Measurements from ENCODE around the gene BEND5. TPM values are rescaled to one million over a fixed set of nuclear protein-coding genes. Genes with fewer than 3 reads are reported as not detected.

The BEND5 gene
- total and polyA plus RNA-seq, 5 donors = 3.8 to 7.9 (median 4.4) TPM

DNA sequence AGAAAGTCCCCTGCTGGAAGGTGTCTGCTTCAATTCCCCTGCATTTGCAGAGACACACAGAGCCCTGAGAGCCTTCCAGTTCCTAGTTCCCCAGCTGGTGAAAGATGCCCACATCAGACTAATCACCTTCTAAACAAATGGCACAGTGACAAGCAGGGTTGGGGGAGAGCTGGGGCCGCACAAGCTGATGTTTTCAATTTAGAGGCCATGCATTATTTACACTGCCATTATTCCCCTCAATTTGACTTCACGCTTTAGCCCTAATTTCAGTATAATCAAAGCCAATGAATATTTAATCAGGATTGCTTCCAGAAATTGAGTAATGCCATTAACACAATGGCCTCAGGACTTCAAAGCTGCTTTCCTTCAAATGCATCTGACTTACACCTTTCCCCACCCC, 81.5 kb downstream of the BEND5 start:
- intact Hi-C loops (cut with DNase I) = loop anchor here (5.0 to 10.0 kb wide), 2 partner anchors 120 to 123 kb away; no protein-coding TSS in a partner anchor
- H3K9me3 ChIP-seq (ENCODE audit: control insufficient read depth, low read length) = no peaks in the 10 kb centered on the region
- H3K4me3 ChIP-seq (ENCODE audit: low read length) = no peak overlapping the region
- no peak overlapping the region for H3K27ac ChIP-seq (ENCODE audit: low read length)
- whole genome bisulfite sequencing = 82% methylated on average over 2 of the region's 2 CpGs
- H3K27me3 ChIP-seq (ENCODE audit: control insufficient read depth, insufficient read depth) = no peaks in the 10 kb centered on the region
- no peaks in the 10 kb centered on the region for H3K4me1 ChIP-seq (ENCODE audit: control insufficient read depth, insufficient read depth, low read length)
- ATAC-seq = no peak
- no peak for DNase-seq

DNA sequence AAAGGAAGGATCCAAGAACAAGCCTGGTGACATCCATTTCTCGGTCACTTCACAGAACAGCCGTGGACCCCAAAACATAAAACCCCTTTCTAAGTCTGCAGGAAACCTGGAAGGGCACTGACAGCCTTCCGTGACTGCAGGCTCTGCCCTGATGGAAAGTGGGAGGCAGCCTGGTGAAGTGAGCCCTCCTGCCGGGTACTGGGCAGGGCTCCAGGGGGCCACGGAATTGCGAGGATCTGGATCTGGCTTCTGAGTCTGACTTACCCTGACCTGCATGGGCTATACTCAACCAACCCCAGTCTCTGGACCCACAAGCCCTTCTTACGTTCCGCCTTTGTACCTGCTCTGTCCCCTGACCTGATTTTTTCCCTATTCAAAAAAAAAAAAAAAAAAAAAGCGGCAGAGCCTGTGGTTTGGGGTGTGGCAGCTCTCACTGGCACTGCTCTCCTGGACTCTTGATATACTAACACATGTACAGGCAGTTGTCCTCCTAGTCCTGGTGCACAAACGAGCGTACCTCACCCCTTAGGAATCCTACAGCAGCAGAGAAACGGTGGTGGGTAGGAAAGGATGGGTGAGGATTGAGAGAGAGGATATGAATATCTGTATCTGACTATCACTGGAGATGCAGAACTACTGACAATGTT, 82.9 kb downstream of the BEND5 start:
- ATAC-seq (no peak), DNase-seq (no peak)
- 67% methylated on average over 12 of the region's 12 CpGs for WGBS
- intact Hi-C loops (cut with DNase I) = loop anchor here in 2 of 4 donors (10.0 kb wide), 1 partner anchor 119 kb away; no protein-coding TSS in a partner anchor
- no peaks in the 10 kb centered on the region for H3K4me1 ChIP-seq (ENCODE audit: control insufficient read depth, insufficient read depth, low read length)
- no peaks in the 10 kb centered on the region for H3K9me3 ChIP-seq (ENCODE audit: control insufficient read depth, low read length)
- no peak overlapping the region for H3K4me3 ChIP-seq (ENCODE audit: low read length)
- H3K27me3 ChIP-seq (ENCODE audit: control insufficient read depth, insufficient read depth) = no peaks in the 10 kb centered on the region
- H3K27ac ChIP-seq (ENCODE audit: low read length) = no peak overlapping the region

DNA sequence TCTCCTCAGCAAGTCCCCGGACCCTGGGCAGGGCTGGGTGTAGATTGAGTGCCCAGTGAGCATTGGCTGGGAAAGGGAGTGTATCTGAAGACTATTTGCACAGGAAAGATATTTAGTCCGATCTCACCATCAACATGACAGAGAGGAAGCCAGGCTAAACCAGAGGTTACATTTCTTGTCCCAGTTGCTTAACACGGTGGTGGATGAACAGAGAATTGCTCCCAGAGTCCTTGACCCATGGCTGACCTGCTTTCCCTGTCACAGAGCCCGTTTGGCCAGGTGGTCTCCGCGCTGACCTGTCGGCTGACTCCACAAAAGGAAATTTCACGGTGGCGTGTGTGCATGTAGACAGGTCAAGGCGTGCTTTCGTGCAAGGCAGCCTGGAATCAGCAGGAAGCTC, 83.5 kb downstream of the BEND5 start:
- WGBS = 76% methylated on average over 11 of the region's 11 CpGs
- no peaks in the 10 kb centered on the region for H3K27me3 ChIP-seq (ENCODE audit: control insufficient read depth, insufficient read depth)
- no peak for DNase-seq
- intact Hi-C loops (cut with DNase I) = loop anchor here in 2 of 4 donors (10.0 kb wide), 1 partner anchor 118 kb away; no protein-coding TSS in a partner anchor
- no peaks in the 10 kb centered on the region for H3K9me3 ChIP-seq (ENCODE audit: control insufficient read depth, low read length)
- no peak overlapping the region for H3K4me3 ChIP-seq (ENCODE audit: low read length)
- H3K27ac ChIP-seq (ENCODE audit: low read length) = no peak overlapping the region
- no peaks in the 10 kb centered on the region for H3K4me1 ChIP-seq (ENCODE audit: control insufficient read depth, insufficient read depth, low read length)
- no peak for ATAC-seq

- no peaks in the 10 kb centered on the region for H3K9me3 ChIP-seq (ENCODE audit: control insufficient read depth, low read length)
- DNase-seq (no peak), ATAC-seq (no peak)
- intact Hi-C loops (cut with DNase I) = loop anchor here in 2 of 4 donors (10.0 kb wide), 1 partner anchor 117 kb away; no protein-coding TSS in a partner anchor
- no peaks in the 10 kb centered on the region for H3K4me1 ChIP-seq (ENCODE audit: control insufficient read depth, insufficient read depth, low read length)
- H3K27me3 ChIP-seq (ENCODE audit: control insufficient read depth, insufficient read depth) = no peaks in the 10 kb centered on the region
- WGBS = 69% methylated on average over 9 of the region's 9 CpGs
- no peak overlapping the region for H3K27ac ChIP-seq (ENCODE audit: low read length)
- no peak overlapping the region for H3K4me3 ChIP-seq (ENCODE audit: low read length)
These were observed 84.5 kb downstream of the BEND5 start for GRCh38 chr1:48692235-48692634.

- Histone ChIP-seq H3K27ac (ENCODE audit: low read length) (no peak overlapping the region), H3K4me1 (ENCODE audit: control insufficient read depth, insufficient read depth, low read length) (no peaks in the 10 kb centered on the region), H3K9me3 (ENCODE audit: control insufficient read depth, low read length) (no peaks in the 10 kb centered on the region), H3K4me3 (ENCODE audit: low read length) (no peak overlapping the region), H3K27me3 (ENCODE audit: control insufficient read depth, insufficient read depth) (no peaks in the 10 kb centered on the region)
- intact Hi-C loops (cut with DNase I) = loop anchor here in 2 of 4 donors (10.0 kb wide), 1 partner anchor 117 kb away; no protein-coding TSS in a partner anchor
- DNase-seq (no peak), ATAC-seq (no peak)
- WGBS = 75% methylated on average over 5 of the region's 5 CpGs
These were observed 85.2 kb downstream of the BEND5 start for GRCh38 chr1:48691429-48692001.

DNA sequence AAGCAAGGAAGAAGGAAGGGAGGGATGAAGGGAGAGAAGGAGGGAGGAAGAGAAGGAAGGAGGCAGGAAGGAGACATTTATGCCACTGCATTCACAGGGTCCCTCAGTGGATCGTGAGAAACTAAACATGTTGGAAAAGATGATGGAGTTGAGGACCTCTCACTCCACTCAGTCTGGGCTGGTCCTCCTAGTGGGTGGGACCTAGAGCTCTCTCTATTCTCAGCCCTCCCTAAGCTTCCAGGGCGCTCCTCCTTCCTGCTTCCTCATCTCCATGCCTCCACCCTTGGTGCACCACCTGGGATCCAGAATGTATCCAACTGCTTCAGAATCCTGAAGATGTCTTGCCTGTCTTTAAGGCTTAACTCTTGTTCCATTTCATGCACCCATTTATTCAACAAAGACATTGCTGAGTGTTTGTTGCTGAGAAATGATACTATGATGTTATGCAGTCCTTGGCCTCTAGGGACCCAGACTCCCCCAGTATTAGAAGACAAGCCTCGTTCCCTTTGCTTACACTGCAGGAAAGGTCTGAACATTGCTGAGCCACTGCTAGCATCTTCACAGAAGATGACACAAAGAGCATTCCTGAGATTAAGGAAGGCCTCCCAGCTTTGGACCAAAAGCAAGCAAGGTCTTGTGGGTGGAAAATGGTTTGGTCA, 88.5 kb downstream of the BEND5 start:
- intact Hi-C loops (cut with DNase I) = no loop called here
- Histone ChIP-seq H3K9me3 (ENCODE audit: control insufficient read depth, low read length) (no peaks in the 10 kb centered on the region), H3K27me3 (ENCODE audit: control insufficient read depth, insufficient read depth) (no peaks in the 10 kb centered on the region), H3K4me3 (ENCODE audit: low read length) (no peak overlapping the region), H3K4me1 (ENCODE audit: control insufficient read depth, insufficient read depth, low read length) (no peaks in the 10 kb centered on the region), H3K27ac (ENCODE audit: low read length) (no peak overlapping the region)
- WGBS = 49% methylated on average over 3 of the region's 3 CpGs
- ATAC-seq (no peak), DNase-seq (no peak)

DNA sequence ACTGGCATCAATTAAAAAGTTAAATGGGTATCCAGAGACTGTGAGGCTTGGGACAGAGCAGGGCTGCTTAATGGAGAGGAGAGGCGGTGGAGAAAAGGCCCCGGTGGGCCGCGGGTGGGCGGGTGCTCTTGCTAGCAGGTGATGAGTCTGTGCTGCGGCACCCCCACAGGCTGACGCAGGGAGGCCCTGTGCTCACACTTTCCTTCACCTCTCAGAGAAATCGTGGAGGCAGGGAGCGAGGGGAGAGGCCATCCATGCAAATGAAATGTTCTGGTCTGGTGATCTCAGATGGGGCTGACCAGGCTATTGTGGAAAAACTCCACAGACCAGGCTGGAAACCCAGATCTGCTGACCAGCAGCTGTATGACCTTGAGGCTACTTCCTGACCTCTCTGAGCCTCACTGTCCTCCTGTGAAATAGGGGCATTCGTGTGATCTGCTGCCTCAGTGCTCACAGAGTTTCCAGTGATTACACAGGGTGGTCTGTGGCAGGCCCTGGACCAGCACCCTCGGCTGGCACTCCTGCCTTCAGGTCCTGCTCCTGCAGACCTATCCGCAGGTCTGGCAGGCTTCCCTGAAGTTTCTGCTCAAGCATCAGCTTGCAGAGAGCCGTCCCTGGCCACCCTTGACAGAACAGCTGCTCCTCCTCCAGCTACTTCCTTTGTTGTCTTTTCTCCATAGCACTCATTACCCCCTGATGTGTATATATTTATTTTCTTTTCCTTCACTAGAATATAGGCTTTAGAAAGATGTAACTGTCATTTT, 89.2 kb downstream of the BEND5 start:
- intact Hi-C loops (cut with DNase I) = no loop called here
- H3K4me1 ChIP-seq (ENCODE audit: control insufficient read depth, insufficient read depth, low read length) = no peaks in the 10 kb centered on the region
- no peak overlapping the region for H3K27ac ChIP-seq (ENCODE audit: low read length)
- H3K4me3 ChIP-seq (ENCODE audit: low read length) = no peak overlapping the region
- DNase-seq = no peak
- no peak for ATAC-seq
- H3K27me3 ChIP-seq (ENCODE audit: control insufficient read depth, insufficient read depth) = no peaks in the 10 kb centered on the region
- no peaks in the 10 kb centered on the region for H3K9me3 ChIP-seq (ENCODE audit: control insufficient read depth, low read length)
- 73% methylated on average over 13 of the region's 13 CpGs for WGBS

GRCh38 chr1:48686159-48686558, 90.5 kb downstream of the BEND5 start:
- no peaks in the 10 kb centered on the region for H3K27me3 ChIP-seq (ENCODE audit: control insufficient read depth, insufficient read depth)
- H3K4me3 ChIP-seq (ENCODE audit: low read length) = no peak overlapping the region
- H3K9me3 ChIP-seq (ENCODE audit: control insufficient read depth, low read length) = no peaks in the 10 kb centered on the region
- intact Hi-C loops (cut with DNase I) = no loop called here
- ATAC-seq = no peak
- no peak for DNase-seq
- H3K4me1 ChIP-seq (ENCODE audit: control insufficient read depth, insufficient read depth, low read length) = no peaks in the 10 kb centered on the region
- 88% methylated on average over 5 of the region's 5 CpGs for WGBS
- no peak overlapping the region for H3K27ac ChIP-seq (ENCODE audit: low read length)

DNA sequence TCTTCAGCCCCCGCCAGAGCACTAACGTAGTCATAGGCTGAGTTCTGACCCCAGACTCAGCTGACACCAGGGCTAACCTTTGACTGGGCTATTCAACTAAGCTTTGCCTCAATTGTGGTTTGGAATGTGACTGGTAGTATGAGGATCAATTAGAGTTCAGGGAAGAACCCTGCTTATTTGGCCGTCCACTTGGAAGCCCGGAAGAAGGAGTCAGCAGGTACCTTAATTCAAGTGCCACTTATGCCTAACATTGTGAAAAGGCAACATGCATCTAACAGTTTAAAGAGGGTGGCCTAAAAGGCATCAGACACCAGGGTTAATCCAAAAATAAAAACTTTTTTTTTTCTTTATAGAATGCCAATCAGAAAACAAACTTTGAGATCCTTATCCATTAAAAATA, 92.3 kb downstream of the BEND5 start:
- WGBS = 82% methylated on average over 4 of the region's 4 CpGs
- no peak overlapping the region for H3K4me3 ChIP-seq (ENCODE audit: low read length)
- ATAC-seq (no peak), DNase-seq (no peak)
- no peaks in the 10 kb centered on the region for H3K4me1 ChIP-seq (ENCODE audit: control insufficient read depth, insufficient read depth, low read length)
- H3K27ac ChIP-seq (ENCODE audit: low read length) = no peak overlapping the region
- H3K9me3 ChIP-seq (ENCODE audit: control insufficient read depth, low read length) = no peaks in the 10 kb centered on the region
- intact Hi-C loops (cut with DNase I) = no loop called here
- H3K27me3 ChIP-seq (ENCODE audit: control insufficient read depth, insufficient read depth) = no peaks in the 10 kb centered on the region

DNA sequence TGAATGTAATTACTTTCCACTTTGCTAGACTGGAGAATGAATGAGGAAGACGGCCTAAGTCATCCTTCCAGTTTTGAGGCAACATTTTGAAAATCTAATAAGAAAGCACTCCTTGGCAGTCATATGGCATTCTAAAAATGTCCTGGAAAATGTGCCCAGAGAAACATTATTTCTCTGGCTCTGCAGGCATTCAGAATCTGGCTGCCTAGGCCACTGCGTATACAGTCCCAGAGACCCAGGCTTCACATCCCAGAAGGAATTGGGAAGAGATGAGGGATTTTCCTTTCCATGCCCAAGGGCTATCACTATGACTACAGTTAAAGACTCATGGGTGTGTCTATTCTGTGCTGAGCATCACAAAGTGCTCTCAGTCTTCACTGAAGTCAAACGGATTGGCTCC, 92.9 kb downstream of the BEND5 start:
- intact Hi-C loops (cut with DNase I) = no loop called here
- no peaks in the 10 kb centered on the region for H3K4me1 ChIP-seq (ENCODE audit: control insufficient read depth, insufficient read depth, low read length)
- H3K4me3 ChIP-seq (ENCODE audit: low read length) = no peak overlapping the region
- H3K27me3 ChIP-seq (ENCODE audit: control insufficient read depth, insufficient read depth) = no peaks in the 10 kb centered on the region
- H3K9me3 ChIP-seq (ENCODE audit: control insufficient read depth, low read length) = no peaks in the 10 kb centered on the region
- H3K27ac ChIP-seq (ENCODE audit: low read length) = no peak overlapping the region
- WGBS = 57% methylated on average over 3 of the region's 3 CpGs
- ATAC-seq (peak; percentile 71 to 76), DNase-seq (peak in 1 of 3 donors; percentile 62)

Measured in right cardiac atrium (tissue), 5 donors.